NCI-H146 treated with DMSO at 0.1 percent for 48 hours (cell line): ENCODE results near the gene ZNF512.
"Not testable (repeated sequence)": the region's sequence is repeated elsewhere in the genome, so short reads cannot be mapped to it uniquely, and the experiment has no call there.

Source experiments
- DNase-seq: peaks from one replicate; lab custom pipeline; 2025; ENCODE audit not compliant: unreplicated experiment; lab: John Stamatoyannopoulos, UW

The ZNF512 gene

GRCh38 chr2:27582129-27582694 lies 630 bp upstream of the ZNF512 start:
- no peak for DNase-seq

DNA sequence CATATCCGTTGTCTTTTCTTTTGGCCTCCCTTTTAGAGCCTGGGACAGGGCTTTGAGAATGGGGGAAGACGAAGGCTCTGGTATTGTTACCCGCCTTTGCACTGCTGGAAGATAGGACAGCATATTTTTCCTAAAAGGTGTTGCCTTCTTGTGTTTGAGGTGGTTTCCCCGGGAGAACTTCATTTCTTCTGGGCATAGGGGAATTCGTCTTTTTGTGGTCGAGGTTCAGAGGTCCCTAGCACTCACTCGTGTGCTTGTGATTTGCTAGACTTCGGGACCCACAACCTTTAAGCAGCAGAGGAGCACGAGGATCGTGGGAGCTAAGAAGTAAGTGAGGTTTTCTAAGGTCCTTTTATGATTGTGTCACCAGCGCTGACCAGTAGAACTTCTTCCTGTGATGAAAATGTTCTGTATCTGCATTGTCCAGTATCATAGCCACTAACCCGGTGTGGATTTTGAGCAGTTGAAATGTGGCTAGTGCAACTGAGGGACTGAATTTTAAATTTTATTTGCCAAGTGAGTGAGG lies 611 bp downstream of the ZNF512 start:
- no peak for DNase-seq

- no peak for DNase-seq
Observed at GRCh38 chr2:27584597-27584996, 1.8 kb downstream of the ZNF512 start.

DNA sequence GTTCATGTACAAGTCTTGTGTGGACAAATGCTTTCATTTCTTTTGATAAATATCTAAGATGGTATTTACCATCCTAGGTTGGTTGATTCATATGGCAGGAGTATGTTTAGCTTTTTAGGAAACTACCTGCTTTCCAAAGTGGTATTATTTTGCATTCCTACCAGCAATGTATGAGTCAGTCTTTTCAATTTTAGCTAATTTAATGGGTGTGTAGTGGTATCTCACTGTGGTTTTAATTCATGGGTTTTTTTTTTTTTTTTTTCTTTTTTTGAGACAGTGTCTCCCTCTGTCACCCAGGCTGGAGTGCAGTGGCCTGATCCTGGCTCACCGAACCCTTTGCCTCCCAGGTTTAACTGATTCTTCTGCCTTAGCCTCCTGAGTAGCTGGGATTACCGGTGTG lies 4.2 kb downstream of the ZNF512 start:
- no peak for DNase-seq

GRCh38 chr2:27588308-27588707 lies 5.5 kb downstream of the ZNF512 start:
- DNase-seq: no peak

- DNase-seq: no peak
Observed at GRCh38 chr2:27591745-27592144, 8.9 kb downstream of the ZNF512 start.

DNA sequence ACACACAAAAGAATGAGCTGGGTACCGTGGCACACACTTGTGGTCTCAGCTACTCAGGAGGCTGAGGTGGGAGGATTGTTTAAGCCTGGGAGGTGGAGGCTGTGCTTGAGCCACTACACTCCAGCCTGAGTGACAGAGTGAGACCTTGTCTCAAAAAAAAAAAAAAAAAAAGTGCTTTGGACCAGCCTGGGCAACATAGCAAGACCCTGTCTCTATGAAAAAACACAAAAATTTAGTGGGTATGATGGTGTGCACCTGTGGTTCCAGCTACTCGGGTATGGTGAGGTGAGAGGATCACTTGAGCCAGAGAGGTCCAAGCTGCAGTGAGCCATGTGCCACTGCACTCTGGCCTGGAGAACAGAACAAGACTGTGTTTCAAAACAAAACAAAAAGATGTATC lies 10.4 kb downstream of the ZNF512 start:
- no peak for DNase-seq

- DNase-seq: not testable (repeated sequence)
Observed at GRCh38 chr2:27594020-27594703, 11.3 kb downstream of the ZNF512 start.

- not testable (repeated sequence) for DNase-seq
Observed at GRCh38 chr2:27595412-27595811, 12.6 kb downstream of the ZNF512 start.

- DNase-seq: no peak
Observed at GRCh38 chr2:27596627-27597026, 13.8 kb downstream of the ZNF512 start.

- DNase-seq: no peak
Observed at GRCh38 chr2:27606611-27607010, 23.8 kb downstream of the ZNF512 start.

DNA sequence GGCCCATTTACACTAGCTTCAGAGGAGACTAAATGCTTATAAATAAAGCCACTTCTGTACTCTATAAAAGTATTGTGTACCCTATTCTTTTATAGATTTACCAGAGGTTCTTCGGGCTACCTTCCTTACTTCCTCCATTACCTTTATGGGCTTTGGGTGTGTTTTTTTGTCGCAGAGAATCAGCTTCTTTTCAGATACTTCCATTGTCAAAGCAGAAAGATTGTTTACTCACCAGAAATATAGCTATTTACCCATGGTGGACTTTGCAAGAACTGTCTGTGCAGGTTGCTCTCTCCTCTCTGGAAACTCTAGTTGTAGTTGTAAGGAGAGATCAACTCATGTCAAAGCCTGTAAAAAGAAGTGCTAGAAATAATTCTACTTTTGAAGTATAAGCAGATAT lies 31.1 kb downstream of the ZNF512 start:
- DNase-seq: no peak

- no peak for DNase-seq
Observed at GRCh38 chr2:27615316-27615715, 32.5 kb downstream of the ZNF512 start.

GRCh38 chr2:27621524-27621923 lies 38.7 kb downstream of the ZNF512 start:
- no peak for DNase-seq

- DNase-seq: no peak
Observed at GRCh38 chr2:27622921-27623384, 40.1 kb downstream of the ZNF512 start.

GRCh38 chr2:27624943-27625342 lies 42.1 kb downstream of the ZNF512 start:
- no peak for DNase-seq

DNA sequence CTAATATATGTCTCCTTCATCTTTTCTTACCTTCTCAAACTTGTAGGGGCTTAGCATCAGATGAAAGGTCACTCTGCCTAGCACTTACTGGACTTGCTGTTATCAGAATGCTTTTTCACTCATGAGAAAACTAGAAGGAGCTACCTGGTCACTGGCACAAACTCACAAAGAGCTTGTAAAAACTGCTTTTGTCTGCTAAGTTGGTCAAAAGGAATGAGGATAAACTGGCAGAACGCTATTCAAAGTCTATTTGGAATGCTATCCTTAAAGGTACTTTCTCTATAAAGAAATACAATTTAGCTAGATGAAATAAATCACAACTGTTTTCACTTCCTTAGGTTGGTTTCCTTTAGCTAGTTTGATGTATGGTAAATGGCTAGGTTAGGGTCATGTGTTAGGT lies 43.5 kb downstream of the ZNF512 start:
- DNase-seq: not testable (repeated sequence)

GRCh38 chr2:27626921-27627320 lies 44.1 kb downstream of the ZNF512 start:
- DNase-seq: not testable (repeated sequence)

- no peak for DNase-seq
Observed at GRCh38 chr2:27627963-27628766, 45.3 kb downstream of the ZNF512 start.

DNA sequence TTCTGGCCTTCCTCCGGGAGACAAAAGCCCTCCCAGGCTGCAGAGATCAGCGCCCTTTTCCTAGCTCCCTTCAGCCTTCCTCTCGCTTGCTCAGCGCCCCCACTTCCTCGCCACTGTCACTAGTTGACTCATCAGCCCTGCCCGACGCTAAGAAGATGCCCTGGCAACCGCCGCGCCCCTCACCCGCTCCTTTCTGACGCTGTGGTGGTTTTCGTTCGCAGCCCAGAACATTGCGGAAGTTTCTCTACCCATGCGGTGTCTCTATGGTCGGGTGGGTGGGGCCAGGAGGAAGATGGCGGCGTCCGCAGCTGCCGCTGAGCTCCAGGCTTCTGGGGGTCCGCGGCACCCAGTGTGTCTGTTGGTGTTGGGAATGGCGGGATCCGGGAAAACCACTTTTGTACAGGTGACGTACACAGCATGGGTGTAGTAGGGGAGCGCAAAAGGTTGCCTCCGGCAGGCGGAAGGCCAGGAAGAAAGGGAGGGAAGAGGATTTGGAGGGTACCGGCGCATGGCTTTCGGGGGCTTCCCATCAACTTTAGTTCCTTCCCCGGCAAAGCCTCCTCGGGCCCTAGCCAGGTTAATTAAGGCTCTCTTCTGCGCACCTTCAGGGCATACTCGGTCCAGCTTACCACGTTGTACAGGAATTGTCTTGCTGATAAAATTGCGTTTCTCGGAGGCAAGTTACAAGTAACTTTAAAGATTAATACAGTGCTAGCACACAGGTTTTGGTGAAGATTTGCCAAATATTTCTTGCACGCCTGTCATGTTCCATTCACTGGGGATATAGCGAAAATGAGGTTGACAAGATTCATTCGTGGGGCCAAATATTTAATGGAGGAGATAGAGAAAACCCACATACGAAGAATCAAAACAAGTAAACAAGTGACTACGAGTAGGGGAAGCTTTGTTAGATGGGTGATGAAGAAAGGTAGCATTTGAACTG lies 46.2 kb downstream of the ZNF512 start, which contains the start of the genes CCDC121 and GPN1:
TSS of gene CCDC121 (minus strand) at position 246 of the 943 bp plus-strand sequence. CDS start 1,213 bp downstream, outside the sequence.
TSS of gene GPN1 (plus strand) at position 284 of the 943 bp plus-strand sequence. CDS start at position 293, 9 bp downstream.
- DNase-seq: peak; percentile 83
